Stimulated activated CD4-positive, alpha-beta T cell treated with anti-CD3 and anti-CD28 coated beads, Interleukin-2, amount 100 ng/mL, for 4 hours (primary cell): Measurements from ENCODE around the gene BRD4.

ENCODE experiments used
- DNase-seq: peaks from one replicate; pipeline ENCODE4 v3.0.0-alpha.2; 2020; ENCODE audit warnings: low read depth

Gene BRD4

GRCh38 chr19:15313649-15314279 lies 18.6 kb downstream of the BRD4 start:
- no peak for DNase-seq

DNA sequence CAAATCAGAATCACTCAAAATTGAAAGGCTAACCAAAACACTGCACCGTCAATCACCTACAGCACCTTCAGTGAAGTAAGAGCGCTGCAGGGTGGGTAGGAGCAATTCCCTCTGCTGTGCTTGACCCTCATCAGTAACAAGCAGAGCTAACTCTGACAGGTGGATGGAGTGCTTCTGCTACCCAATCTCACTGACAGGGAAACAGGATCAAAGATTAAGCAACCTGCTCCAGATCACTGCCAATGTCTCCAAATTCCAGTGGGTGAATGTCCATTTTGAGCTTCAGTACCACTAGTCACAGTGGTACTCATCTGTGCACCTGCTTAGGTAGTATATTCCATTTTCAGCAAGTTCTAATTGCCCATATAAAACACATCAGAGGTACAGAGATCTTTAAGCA lies 25.2 kb downstream of the BRD4 start:
- no peak for DNase-seq

GRCh38 chr19:15305582-15306334 lies 26.6 kb downstream of the BRD4 start:
- no peak for DNase-seq

GRCh38 chr19:15304140-15304705 lies 28.1 kb downstream of the BRD4 start:
- DNase-seq: no peak

DNA sequence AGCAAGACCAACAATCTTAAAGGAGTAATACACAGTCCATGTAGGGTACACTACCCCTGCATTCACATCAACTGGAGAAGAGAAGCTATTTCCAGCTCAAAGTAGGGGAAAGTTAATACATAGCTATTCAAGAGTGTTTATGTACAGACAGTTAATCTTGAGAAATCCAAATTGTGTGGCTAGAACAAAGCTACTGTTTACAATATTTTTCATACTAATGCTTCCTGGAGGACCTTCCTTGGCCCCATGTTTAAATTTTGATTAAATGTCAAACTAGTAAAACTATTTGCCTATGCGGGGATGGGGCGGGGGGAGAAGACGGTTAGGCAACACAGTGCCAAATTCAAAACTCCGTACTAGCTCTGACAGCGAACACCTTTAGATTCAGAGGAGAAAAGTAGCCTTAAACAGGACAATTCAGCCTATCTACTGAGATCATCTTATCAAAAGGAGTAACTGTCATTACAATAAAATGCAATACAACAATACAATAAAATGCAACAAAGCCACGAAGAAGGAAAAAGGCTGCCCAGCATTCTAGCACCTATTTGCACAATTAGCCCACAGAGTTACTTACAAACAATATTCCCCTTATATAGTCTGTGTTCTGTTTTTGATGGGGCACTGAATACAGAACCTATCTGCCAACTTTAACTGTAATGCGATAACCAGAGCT lies 29.1 kb downstream of the BRD4 start:
- no peak for DNase-seq

DNA sequence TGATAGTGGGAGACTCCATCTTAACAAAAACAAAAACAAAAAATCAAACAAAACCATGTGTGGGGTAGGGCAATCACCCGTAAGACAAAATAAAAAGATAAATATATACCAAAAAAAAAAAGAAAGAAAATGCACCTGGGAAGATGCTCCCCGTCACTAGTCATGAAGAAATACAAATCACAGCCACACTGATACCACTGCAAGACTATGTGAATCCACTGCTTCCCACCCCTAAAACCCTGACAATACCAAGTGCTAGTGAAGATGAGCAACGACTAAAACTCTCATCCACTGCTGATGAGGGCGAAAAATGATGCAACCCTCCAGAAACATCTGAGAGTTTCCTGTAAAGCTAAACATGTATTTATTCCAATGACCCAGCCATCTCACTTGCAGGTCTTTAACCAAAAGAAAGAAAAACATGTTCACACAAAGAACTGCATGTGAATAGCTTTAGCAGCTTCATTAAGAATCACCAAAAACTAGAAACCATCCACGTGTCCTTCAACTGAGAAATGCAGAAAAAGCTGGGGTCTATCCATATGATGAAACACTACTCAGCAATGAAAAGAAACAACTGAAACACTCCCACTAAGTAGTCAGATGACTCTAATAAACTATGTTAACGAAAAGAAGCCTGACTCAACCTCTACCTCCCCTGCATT lies 31.7 kb downstream of the BRD4 start:
- no peak for DNase-seq

DNA sequence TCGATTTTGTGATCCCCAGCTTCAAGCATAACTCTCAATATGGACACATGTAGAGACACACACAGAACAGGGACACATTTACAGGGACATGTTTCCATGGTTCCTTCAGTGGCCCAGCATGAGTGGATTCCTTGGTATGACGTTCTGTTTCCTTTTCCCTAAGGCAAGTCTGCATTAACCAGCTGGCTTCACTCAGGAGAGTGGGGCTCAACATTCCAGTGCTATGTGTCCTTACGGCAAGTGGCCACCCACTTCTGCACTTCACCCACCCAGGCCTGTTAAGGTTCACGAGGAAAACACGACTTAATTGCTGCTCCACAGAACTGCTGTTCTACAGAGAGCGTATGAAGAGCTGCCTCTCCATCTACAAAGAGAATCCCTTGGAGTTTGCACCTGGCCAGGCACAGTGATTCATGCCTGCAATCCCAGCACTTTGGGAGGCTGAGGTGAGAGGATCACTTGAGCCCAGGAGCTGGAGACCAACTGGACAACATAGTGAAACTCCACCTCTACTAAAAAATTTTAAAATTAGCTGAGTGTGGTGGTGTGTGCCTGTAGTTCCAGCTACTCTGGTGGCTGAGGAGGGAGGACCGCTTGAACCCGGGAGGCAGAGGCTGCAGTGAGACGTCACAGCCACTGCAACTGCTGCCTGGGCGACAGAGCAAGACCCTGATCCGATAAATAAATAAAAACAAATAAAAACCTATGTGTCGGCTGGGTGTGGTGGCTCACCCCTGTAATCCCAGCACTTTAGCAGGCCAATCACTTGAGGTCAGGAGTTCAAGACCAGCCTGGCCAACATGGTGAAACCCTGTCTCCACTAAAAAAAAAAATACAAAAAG lies 32.5 kb downstream of the BRD4 start:
- DNase-seq: no peak

GRCh38 chr19:15298847-15299567 lies 33.3 kb downstream of the BRD4 start:
- DNase-seq: no peak

DNA sequence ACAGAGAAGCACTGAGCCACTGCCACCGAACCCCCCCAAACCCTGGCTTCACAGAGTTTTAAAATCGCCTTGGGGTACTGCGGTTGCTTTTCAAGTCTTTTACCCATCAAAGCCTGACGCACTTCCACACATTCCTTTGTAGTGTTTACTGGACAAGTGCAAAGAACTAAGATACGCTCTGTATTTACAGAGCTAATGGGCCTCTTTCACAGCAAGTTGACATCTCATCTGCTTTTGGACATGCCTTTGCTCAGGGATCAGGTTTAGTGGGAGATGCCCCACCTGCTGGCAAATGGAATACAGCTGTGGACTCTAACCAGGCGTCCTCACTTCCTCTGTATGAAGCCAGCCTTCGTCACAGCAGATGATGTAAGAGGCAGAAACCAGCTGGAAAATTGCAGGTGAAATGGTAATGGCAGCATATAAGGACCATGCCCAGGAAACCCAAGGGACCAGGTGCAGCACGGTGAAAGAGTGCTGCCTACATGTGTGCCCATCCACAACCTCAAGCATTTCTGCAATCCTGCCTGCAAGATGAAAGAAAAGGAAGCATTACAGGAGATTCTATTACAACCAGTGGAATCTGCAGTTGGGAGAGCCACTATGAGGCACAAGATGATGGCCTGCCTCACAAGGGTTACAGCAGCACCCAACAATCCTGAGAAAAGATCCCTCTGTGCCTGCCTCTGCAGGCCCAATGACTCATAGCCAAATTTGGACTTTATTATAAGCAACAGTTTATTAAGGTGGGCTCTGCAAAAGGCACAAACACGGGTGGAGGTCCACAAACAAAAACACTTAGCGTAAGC lies 34.7 kb downstream of the BRD4 start:
- no peak for DNase-seq

- no peak for DNase-seq
These were observed 35.4 kb downstream of the BRD4 start for GRCh38 chr19:15296841-15297415.

DNA sequence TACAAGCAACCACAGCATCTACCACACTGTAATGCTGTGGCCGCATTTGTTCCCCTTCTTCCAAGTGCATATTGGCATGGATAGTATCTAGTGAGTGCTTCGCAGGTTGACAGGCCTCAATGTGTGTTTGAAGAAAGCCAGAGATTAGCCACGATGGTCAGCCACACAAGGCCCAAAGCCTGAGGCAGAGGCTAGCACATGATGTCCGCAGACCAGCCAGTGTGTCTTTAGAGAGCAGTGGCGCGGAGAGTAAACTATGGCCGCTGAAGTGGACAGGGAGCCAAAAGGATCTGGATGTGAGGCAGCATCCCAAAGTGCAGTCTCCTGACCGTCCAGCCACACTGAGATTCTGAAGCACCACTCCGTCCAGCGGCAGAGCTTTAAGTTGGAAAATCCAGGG lies 36.0 kb downstream of the BRD4 start:
- DNase-seq: no peak

- no peak for DNase-seq
These were observed 37.8 kb downstream of the BRD4 start for GRCh38 chr19:15294561-15294990.

DNA sequence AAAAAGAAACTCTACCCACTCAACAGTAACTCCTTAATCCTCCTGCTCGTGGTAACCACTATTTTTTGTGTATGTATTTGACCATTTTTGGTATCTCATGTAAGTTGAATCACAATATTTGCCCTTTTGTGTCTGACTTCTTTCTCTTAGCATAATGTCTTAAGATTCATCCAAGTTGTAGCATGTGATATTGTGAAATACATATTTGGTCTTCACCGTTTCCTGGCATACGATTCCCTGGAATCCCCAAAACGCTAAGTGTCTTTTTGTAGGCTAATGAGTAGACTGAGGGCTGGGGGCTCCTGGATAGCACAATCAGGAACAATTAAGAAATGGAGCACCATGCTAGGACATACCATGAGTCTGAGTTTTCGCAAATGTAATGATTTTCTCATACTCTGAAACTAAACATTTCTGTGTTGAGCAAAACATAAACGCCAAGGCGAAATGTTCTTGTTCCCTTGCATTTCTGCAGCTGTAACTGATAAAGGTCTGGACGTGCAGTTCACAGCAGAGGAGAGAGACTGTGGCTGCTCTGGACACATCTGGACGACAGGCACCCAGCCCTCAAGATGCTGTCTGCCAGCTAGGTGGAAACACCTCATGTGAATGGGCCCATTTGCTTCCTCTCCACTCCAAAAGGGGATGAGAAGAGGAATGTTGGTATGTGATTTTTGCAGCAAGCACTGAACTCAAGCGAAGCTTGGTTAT lies 38.4 kb downstream of the BRD4 start:
- DNase-seq: no peak

- no peak for DNase-seq
These were observed 39.3 kb downstream of the BRD4 start for GRCh38 chr19:15292847-15293582.

DNA sequence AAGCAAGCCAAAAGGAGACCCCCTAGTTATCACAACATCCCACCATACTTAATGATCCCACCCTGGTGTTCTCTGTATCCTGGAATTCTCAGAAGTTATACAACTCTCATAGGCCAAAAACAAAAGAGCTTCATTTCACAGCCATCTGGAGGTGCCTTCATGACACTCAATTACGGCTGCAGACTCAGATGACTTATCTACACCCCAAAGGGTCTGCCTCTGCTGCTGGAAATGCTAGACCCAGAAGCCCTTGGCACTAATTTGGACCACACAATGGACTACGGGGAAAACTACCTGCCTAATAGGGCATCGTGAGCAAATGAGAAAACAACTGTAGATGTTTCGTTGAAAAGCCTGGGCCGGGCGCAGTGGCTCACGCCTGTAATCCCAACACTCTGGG lies 40.2 kb downstream of the BRD4 start:
- DNase-seq: no peak

DNA sequence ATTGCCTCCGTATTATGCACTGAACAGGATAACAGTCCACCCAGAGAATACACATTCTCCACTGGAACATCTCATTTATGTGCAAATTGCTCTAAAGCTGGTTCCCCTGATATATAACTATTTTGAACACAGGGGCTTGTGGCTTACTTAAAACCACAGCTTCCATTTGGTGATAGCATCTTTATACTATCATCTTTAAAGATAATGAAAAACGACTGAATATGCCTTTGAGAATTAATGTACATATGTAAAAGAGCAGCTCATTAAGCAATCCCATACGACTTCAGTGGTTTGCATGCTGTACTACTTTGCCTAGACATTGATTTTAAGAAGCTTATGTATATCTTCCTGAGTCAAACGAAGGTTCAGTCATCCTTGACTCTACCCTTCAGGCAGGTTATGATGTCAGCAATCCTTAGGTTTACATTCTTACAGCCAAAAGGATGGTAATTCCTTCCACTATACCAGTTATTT lies 40.8 kb downstream of the BRD4 start:
- no peak for DNase-seq

DNA sequence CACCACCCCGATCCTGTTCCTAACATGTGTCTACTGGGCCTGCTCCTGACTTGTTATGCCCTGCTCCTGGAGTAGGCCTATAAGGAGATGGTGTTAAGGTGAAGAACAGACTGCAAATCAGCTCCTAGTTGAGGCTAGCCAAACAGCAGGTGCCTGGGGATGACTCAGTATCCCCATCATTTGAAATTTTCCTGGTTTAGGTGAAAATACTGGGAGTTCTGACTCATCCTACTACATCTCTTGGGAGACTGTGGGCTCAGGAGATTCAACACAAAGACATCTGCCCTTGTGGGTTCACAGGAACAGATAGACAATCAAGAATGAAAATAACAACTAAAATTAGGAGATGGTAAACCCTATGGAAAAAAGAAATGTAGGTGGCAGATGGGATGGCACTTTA lies 41.2 kb downstream of the BRD4 start:
- DNase-seq: no peak

DNA sequence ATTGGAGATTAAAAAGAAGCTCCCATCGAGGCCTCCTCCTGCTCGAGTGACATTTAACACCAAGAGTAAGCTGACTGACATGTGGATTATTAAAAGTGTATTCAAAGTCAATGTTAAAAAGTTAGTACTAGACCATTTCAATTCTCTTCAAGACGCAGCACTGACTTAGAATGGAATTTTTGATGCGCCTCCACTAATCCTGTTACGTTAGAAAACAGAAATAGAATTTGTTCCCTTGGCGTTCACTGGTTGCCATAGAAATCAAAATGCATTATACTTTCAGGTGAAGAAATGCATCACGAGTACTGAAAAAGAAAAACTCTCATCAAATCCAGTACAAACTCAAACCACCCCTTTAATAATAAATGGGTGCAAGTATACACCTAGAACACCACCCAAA lies 42.2 kb downstream of the BRD4 start:
- no peak for DNase-seq
